Tibial nerve (tissue), 4 donors: ENCODE results near the gene MKLN1. TPM values are rescaled to one million over a fixed set of nuclear protein-coding genes. Genes with fewer than 3 reads are reported as not detected.
"Not testable (repeated sequence)": the region's sequence is repeated elsewhere in the genome, so short reads cannot be mapped to it uniquely, and the experiment has no call there.

Experiments
- DNase-seq, 2 donors: peaks; one replicate each; pipeline ENCODE4 v3.0.0-alpha.2; 2019; ENCODE audit warnings: low spot score in 2 of 2
- H3K27ac ChIP-seq, 4 donors: fragments of 200-600 bp; sonication (generic) in 3 of 4; one replicate each; pipeline ENCODE4 v1.5.1; 2017 to 2019; ENCODE audit warnings: mild to moderate bottlenecking in 1 of 4
- H3K27me3 ChIP-seq, 2 donors: fragments of 200-600 bp; sonication (generic) in 1 of 2; one replicate each; pipeline versions ENCODE4 v1.5.1 to v1.6.0; 2017 to 2019
- H3K36me3 ChIP-seq, 3 donors: fragments of 200-600 bp; sonication (generic); one replicate each; pipeline ENCODE4 v1.5.1; 2018 to 2019
- H3K4me1 ChIP-seq, 4 donors: fragments of 200-600 bp; sonication (generic) in 3 of 4; one replicate each; pipeline ENCODE4 v1.5.1; 2017 to 2019
- H3K4me3 ChIP-seq, 4 donors: fragments of 200-600 bp; sonication (generic) in 3 of 4; one replicate each; pipeline ENCODE4 v1.5.1; 2017 to 2019; ENCODE audit warnings: mild to moderate bottlenecking in 1 of 4, moderate library complexity in 1 of 4
- H3K9me3 ChIP-seq, 4 donors: fragments of 200-600 bp; sonication (generic) in 3 of 4; one replicate each; pipeline ENCODE4 v1.5.1; 2017 to 2019
- CTCF ChIP-seq, 5 experiments: fragments of 200-600 bp in 3 of 5; fragments of 450-650 bp in 2 of 5; sonication (generic) in 3 of 5; IDR thresholded peaks; one replicate each; pipeline ENCODE4 v1.5.1; 2016 to 2019; ENCODE audit warnings: antibody characterized with exemption in 5 of 5, mild to moderate bottlenecking in 3 of 5, moderate library complexity in 2 of 5
- EP300 ChIP-seq, 2 donors: sonication (generic); formaldehyde crosslinking; IDR thresholded peaks; one replicate each; pipeline ENCODE4 v1.6.1; 2017; ENCODE audit warnings: antibody characterized with exemption in 2 of 2, mild to moderate bottlenecking in 1 of 2
- POLR2A ChIP-seq, 2 donors: fragments of 450-650 bp; IDR thresholded peaks; one replicate each; pipeline ENCODE4 v1.6.1; 2017; ENCODE audit warnings: antibody characterized with exemption in 2 of 2, mild to moderate bottlenecking in 2 of 2, moderate library complexity in 2 of 2
- WGBS, 2 donors: methylation state at CpG; one replicate each; pipeline ENCODE4 v1.1.5; 2018; 5-methylcytosine and 5-hydroxymethylcytosine counted together
- total RNA-seq, 4 donors: library from RNA; depleted of rRNA; stranded (reverse); fragments of >200 nt; gene quantifications; one replicate each; pipeline ENCODE4 v1.1.0, GENCODE V29; 2016

Gene MKLN1
- total RNA-seq, 4 donors from 2014 or later: 86.4 to 143 (median 95.0) TPM

- Histone ChIP-seq H3K36me3 (peaks cover 0 to 53% (median 5%) of the 10 kb centered on the region in 3 donors), H3K27me3 (no peaks in the 10 kb centered on the region), H3K9me3 (no peaks in the 10 kb centered on the region), H3K27ac (no peak overlapping the region), H3K4me1 (peaks cover 0 to 7% (median 0%) of the 10 kb centered on the region in 4 donors), H3K4me3 (no peak overlapping the region)
- DNase-seq: no peak
- WGBS, 2 donors: 94 to 98% methylated on average over 4 of the region's 4 CpGs
- no peak for TF ChIP-seq CTCF (IDR thresholded peaks at IDR 0.05)
- no peak for TF ChIP-seq EP300 (IDR thresholded peaks at IDR 0.05)
- TF ChIP-seq POLR2A (IDR thresholded peaks at IDR 0.05): no peak
These were observed 86.0 kb downstream of the MKLN1 start for GRCh38 chr7:131413711-131414110.

GRCh38 chr7:131424219-131424822 is 96.6 kb downstream of the MKLN1 start:
- Histone ChIP-seq H3K27me3 (no peaks in the 10 kb centered on the region), H3K4me1 (peaks cover 0 to 67% (median 35%) of the 10 kb centered on the region in 4 donors), H3K27ac (peak overlapping the region; percentile 18 to 89 (median 56)), H3K36me3 (peaks cover 0 to 7% (median 0%) of the 10 kb centered on the region in 3 donors), H3K9me3 (no peaks in the 10 kb centered on the region), H3K4me3 (no peak overlapping the region)
- TF ChIP-seq CTCF (IDR thresholded peaks at IDR 0.05) (peak; percentile 53 to 76 (median 61)), POLR2A (IDR thresholded peaks at IDR 0.05) (no peak), EP300 (IDR thresholded peaks at IDR 0.05) (peak in 1 of 2 donors; percentile 32)
- peak in 1 of 2 donors; percentile 46 for DNase-seq
- WGBS, 2 donors: 48 to 60% methylated on average over 5 of the region's 5 CpGs

GRCh38 chr7:131425992-131426391 is 98.3 kb downstream of the MKLN1 start:
- TF ChIP-seq POLR2A (IDR thresholded peaks at IDR 0.05) (no peak), EP300 (IDR thresholded peaks at IDR 0.05) (peak; percentile 90 to 93)
- no peaks in the 10 kb centered on the region for H3K9me3 ChIP-seq
- WGBS, 2 donors: 10 to 22% methylated on average over 3 of the region's 3 CpGs
- no peaks in the 10 kb centered on the region for H3K27me3 ChIP-seq
- H3K36me3 ChIP-seq: peaks cover 0 to 8% (median 0%) of the 10 kb centered on the region in 3 donors
- H3K4me1 ChIP-seq: peaks cover 0 to 84% (median 38%) of the 10 kb centered on the region in 4 donors
- H3K4me3 ChIP-seq: no peak overlapping the region
- H3K27ac ChIP-seq: peak overlapping the region; percentile 18 to 89 (median 56)
- peak in 1 of 2 donors; percentile 34 for DNase-seq

- H3K27ac ChIP-seq: peak overlapping the region in 3 of 4 donors; percentile 48 to 89 (median 89)
- not testable (repeated sequence) for H3K9me3 ChIP-seq, H3K27me3 ChIP-seq, DNase-seq, H3K4me3 ChIP-seq
- H3K36me3 ChIP-seq: peaks cover 0 to 14% (median 0%) of the 10 kb centered on the region in 3 donors
- WGBS, 2 donors: 91% methylated on average over 7 of the region's 7 CpGs
- H3K4me1 ChIP-seq: peaks cover 0 to 70% (median 16%) of the 10 kb centered on the region in 4 donors
These were observed 103.2 kb downstream of the MKLN1 start for GRCh38 chr7:131430826-131431225.

GRCh38 chr7:131431289-131431688 is 103.6 kb downstream of the MKLN1 start:
- H3K4me3 ChIP-seq: no peak overlapping the region
- H3K4me1 ChIP-seq: peaks cover 0 to 70% (median 16%) of the 10 kb centered on the region in 4 donors
- 35 to 36% methylated on average over 3 of the region's 3 CpGs for WGBS, 2 donors
- H3K9me3 ChIP-seq: no peaks in the 10 kb centered on the region
- peak in 1 of 2 donors; percentile 30 for DNase-seq
- peaks cover 0 to 14% (median 0%) of the 10 kb centered on the region in 3 donors for H3K36me3 ChIP-seq
- H3K27me3 ChIP-seq: no peaks in the 10 kb centered on the region
- H3K27ac ChIP-seq: peak overlapping the region in 3 of 4 donors; percentile 48 to 89 (median 89)
- no peak for TF ChIP-seq POLR2A (IDR thresholded peaks at IDR 0.05)
- TF ChIP-seq EP300 (IDR thresholded peaks at IDR 0.05): peak in 1 of 2 donors; percentile 37

- no peak for TF ChIP-seq POLR2A (IDR thresholded peaks at IDR 0.05)
- no peak for TF ChIP-seq EP300 (IDR thresholded peaks at IDR 0.05)
- no peak for TF ChIP-seq CTCF (IDR thresholded peaks at IDR 0.05)
- peak overlapping the region in 3 of 4 donors; percentile 48 to 89 (median 89) for H3K27ac ChIP-seq
- no peaks in the 10 kb centered on the region for H3K27me3 ChIP-seq
- H3K4me1 ChIP-seq: peaks cover 0 to 67% (median 15%) of the 10 kb centered on the region in 4 donors
- no peak for DNase-seq
- peaks cover 0 to 14% (median 0%) of the 10 kb centered on the region in 3 donors for H3K36me3 ChIP-seq
- WGBS, 2 donors: 48 to 54% methylated on average over 3 of the region's 3 CpGs
- H3K9me3 ChIP-seq: no peaks in the 10 kb centered on the region
- no peak overlapping the region for H3K4me3 ChIP-seq
These were observed 104.1 kb downstream of the MKLN1 start for GRCh38 chr7:131431756-131432155.
